ENCODE data around the gene MLLT10. TPM values are rescaled to one million over a fixed set of nuclear protein-coding genes. Genes with fewer than 3 reads are reported as not detected.

Gene MLLT10
- total and polyA plus RNA-seq, 9 of the 15 experiments (the other 6 are each of a cell fraction or from before 2014, with no cell fraction given), result 18.8 to 81.4 (median 64.2) TPM

- Histone ChIP-seq H3K4me3 (peak overlapping the region; percentile 39), H3K9me1 (ENCODE audit: control insufficient read depth, insufficient read depth, low read length) (no peaks in the 10 kb centered on the region), H2AFZ (ENCODE audit: low read depth, low read length) (peak overlapping the region; percentile 61), H3K4me1 (replicated peaks in 1 of 2; ENCODE audit: control insufficient read depth in 2 of 2, insufficient read depth in 2 of 2, low read length in 2 of 2) (peaks cover 0 to 17% of the 10 kb centered on the region in 2 experiments; a peak in 2 of 5 replicates), H3K4me2 (ENCODE audit: insufficient read depth, low read length) (peak overlapping the region; percentile 77), H3K9ac (ENCODE audit: insufficient read depth in 1 of 2, low read depth in 2 of 2, low read length in 2 of 2) (peak overlapping the region in 1 of 2 experiments; percentile 96; a peak in 2 of 4 replicates), H3K27me3 (ENCODE audit: control insufficient read depth in 2 of 2, insufficient read depth in 2 of 2, low read length in 2 of 2) (no peaks in the 10 kb centered on the region), H4K20me1 (replicated peaks; ENCODE audit: control insufficient read depth, insufficient read depth, low read length) (no peaks in the 10 kb centered on the region), H3K36me3 (ENCODE audit: control insufficient read depth, insufficient read depth, low read length) (no peaks in the 10 kb centered on the region), H3K9me3 (replicated peaks; ENCODE audit: control insufficient read depth, insufficient read depth, low read depth, low read length) (no peaks in the 10 kb centered on the region), H3K79me2 (ENCODE audit: control insufficient read depth, insufficient read depth, low read length) (peaks cover 48% of the 10 kb centered on the region; the same call in 2 of the 3 replicates), H3K27ac (ENCODE audit: extremely low read depth, low read depth, low read length) (peak overlapping the region; percentile 92)
- BruUV-seq (replicated peaks), result no TSS peak
- ChIA-PET POLR2A (interaction anchor here (0.5 kb wide), 1 partner anchor 234 kb away, joined by 4 read pairs; no protein-coding TSS in a partner anchor), CTCF (ENCODE audit: low intra/inter-chr PET ratio) (no interaction called here)
- in situ Hi-C loops (cut with MboI) (no loop called here), intact Hi-C loops (cut with micrococcal nuclease) (loop anchor here (5.0 kb wide), 1 partner anchor 788 kb away; the partner anchor contains the start of gene COMMD3)
- DNase-seq (ENCODE audit: extremely low read depth in 1 of 4, low spot score in 3 of 4) (no peak), FAIRE-seq (no peak), ATAC-seq (no peak)
- TF ChIP-seq SRSF7 (optimal IDR thresholded peaks at IDR 0.05; ENCODE audit: low read depth, low read length), result no peak
- TF ChIP-seq ILF3 (IDR thresholded peaks at IDR 0.05; ENCODE audit: borderline replicate concordance), result no peak
- TF ChIP-seq, protein P1, sequence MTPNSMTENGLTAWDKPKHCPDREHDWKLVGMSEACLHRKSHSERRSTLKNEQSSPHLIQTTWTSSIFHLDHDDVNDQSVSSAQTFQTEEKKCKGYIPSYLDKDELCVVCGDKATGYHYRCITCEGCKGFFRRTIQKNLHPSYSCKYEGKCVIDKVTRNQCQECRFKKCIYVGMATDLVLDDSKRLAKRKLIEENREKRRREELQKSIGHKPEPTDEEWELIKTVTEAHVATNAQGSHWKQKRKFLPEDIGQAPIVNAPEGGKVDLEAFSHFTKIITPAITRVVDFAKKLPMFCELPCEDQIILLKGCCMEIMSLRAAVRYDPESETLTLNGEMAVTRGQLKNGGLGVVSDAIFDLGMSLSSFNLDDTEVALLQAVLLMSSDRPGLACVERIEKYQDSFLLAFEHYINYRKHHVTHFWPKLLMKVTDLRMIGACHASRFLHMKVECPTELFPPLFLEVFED (CRISPR knock-in tag; conservative IDR thresholded peaks at IDR 0.05), result no peak
- TF ChIP-seq ZNF316 (IDR thresholded peaks at IDR 0.05), result peak; percentile 93
- peak; percentile 54 for TF ChIP-seq HMBOX1 (IDR thresholded peaks at IDR 0.05)
- peak; percentile 58 for TF ChIP-seq MAFG (tag; conservative IDR thresholded peaks at IDR 0.05)
- 0 out of 2 replicates have a peak, but pooled peaks have one; percentile 28 for TF ChIP-seq TEAD2 (tag; IDR thresholded peaks at IDR 0.05)
- TF ChIP-seq C11orf30 (IDR thresholded peaks at IDR 0.05; ENCODE audit: low read depth), result peak; percentile 82
- TF ChIP-seq, protein P2, sequence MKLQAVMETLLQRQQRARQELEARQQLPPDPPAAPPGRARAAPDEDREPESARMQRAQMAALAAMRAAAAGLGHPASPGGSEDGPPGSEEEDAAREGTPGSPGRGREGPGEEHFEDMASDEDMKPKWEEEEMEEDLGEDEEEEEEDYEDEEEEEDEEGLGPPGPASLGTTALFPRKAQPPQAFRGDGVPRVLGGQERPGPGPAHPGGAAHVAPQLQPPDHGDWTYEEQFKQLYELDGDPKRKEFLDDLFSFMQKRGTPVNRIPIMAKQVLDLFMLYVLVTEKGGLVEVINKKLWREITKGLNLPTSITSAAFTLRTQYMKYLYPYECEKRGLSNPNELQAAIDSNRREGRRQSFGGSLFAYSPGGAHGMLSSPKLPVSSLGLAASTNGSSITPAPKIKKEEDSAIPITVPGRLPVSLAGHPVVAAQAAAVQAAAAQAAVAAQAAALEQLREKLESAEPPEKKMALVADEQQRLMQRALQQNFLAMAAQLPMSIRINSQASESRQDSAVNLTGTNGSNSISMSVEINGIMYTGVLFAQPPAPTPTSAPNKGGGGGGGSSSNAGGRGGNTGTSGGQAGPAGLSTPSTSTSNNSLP (IDR thresholded peaks at IDR 0.05; ENCODE audit: borderline replicate concordance, low read depth, low read length), result peak; percentile 65; the same call in 1 of the 2 replicates
- TF ChIP-seq ZNF282 (CRISPR knock-in tag; IDR thresholded peaks at IDR 0.05), result no peak
- no peak for TF ChIP-seq ZNF184 (CRISPR knock-in tag; IDR thresholded peaks at IDR 0.05)
- TF ChIP-seq GATAD2B (IDR thresholded peaks at IDR 0.05; ENCODE audit: borderline replicate concordance), result no peak
- no peak for TF ChIP-seq HMGN3 (IDR thresholded peaks at IDR 0.05; ENCODE audit: borderline replicate concordance, extremely low read depth, insufficient read length, low read depth, low read length)
- 0 out of 2 replicates have a peak, but pooled peaks have one; percentile 20 for TF ChIP-seq MAFF (IDR thresholded peaks at IDR 0.05; ENCODE audit: low read length)
- 7% methylated on average over 9 of the region's 9 CpGs for WGBS (ENCODE audit: insufficient coverage, low coverage, missing lambda C conversion rate)
These were observed 4.8 kb upstream of the MLLT10 start for GRCh38 chr10:21529032-21529910.
